Lung (tissue), 16 donors: ENCODE results near the gene MC1R. TPM values are rescaled to one million over a fixed set of nuclear protein-coding genes. Genes with fewer than 3 reads are reported as not detected.
A peak's percentile ranks its signal among the peaks of the same experiment; 100 is the strongest.

Experiments used
- ATAC-seq: fragments of 200-7000 bp; cut with Tn5 transposase; one replicate; pipeline ENCODE4 v1.9.1; 2020; ENCODE audit warnings: moderate number of reproducible peaks; ENCODE audit not compliant: insufficient read depth, low FRiP score
- DNase-seq, 3 donors: peaks; one replicate each; pipeline ENCODE4 v3.0.0-alpha.2; 2013 to 2017
- H3K27ac ChIP-seq, 2 donors: one replicate each; pipeline ENCODE4 v1.5.1; 2013; ENCODE audit warnings: mild to moderate bottlenecking in 2 of 2, moderate library complexity in 2 of 2, control low read depth in 1 of 2, inconsistent platforms in 1 of 2, low read depth in 1 of 2, low read length in 1 of 2
- H3K27me3 ChIP-seq, 3 donors: one replicate each; pipeline ENCODE4 v1.5.1; 2013; ENCODE audit warnings: low read length in 2 of 3; ENCODE audit not compliant: control insufficient read depth in 3 of 3, insufficient read depth in 3 of 3
- H3K36me3 ChIP-seq, 4 donors: one replicate each; pipeline ENCODE4 v1.5.1; 2013; ENCODE audit warnings: low read length in 4 of 4, mild to moderate bottlenecking in 1 of 4, moderate library complexity in 1 of 4; ENCODE audit not compliant: control insufficient read depth in 4 of 4, insufficient read depth in 4 of 4
- H3K4me1 ChIP-seq, 5 donors: one replicate each; pipeline ENCODE4 v1.5.1; 2013; ENCODE audit warnings: low read length in 5 of 5, mild to moderate bottlenecking in 2 of 5, moderate library complexity in 1 of 5; ENCODE audit not compliant: control insufficient read depth in 5 of 5, insufficient read depth in 5 of 5
- H3K4me3 ChIP-seq: one replicate; pipeline ENCODE4 v1.5.1; 2013; ENCODE audit warnings: mild to moderate bottlenecking, control low read depth, moderate library complexity
- H3K9ac ChIP-seq, 2 donors: one replicate each; pipeline ENCODE4 v1.5.1; 2013; ENCODE audit warnings: low read length in 2 of 2, control low read depth in 1 of 2; ENCODE audit not compliant: insufficient read depth in 1 of 2
- H3K9me3 ChIP-seq, 4 donors: one replicate each; pipeline ENCODE4 v1.5.1; 2013; ENCODE audit warnings: low read length in 3 of 4, mild to moderate bottlenecking in 1 of 4, moderate library complexity in 1 of 4; ENCODE audit not compliant: control insufficient read depth in 4 of 4, insufficient read depth in 3 of 4
- WGBS, 2 donors: extraction: QIAGEN DNeasy Blood & Tissue Kit; methylation state at CpG; one replicate each; pipeline ENCODE4 v1.1.7; 2013; 5-methylcytosine and 5-hydroxymethylcytosine counted together
- long read RNA-seq, 5 donors: transcript quantifications; one replicate each; lab custom pipeline, GENCODE V29; 2026
- polyA plus RNA-seq, 2 donors: library from polyadenylated mRNA; stranded (reverse); fragments of 200-250 nt; gene quantifications; one replicate each; pipeline ENCODE4 v1.2.1, GENCODE V29; 2013
- total RNA-seq, 2 donors: library from RNA; depleted of rRNA in 1 of 2; stranded (reverse); fragments of >200 nt in 1 of 2; gene quantifications; one replicate each; pipeline ENCODE4 v1.2.1, GENCODE V29; 2014 to 2021
- TF ChIP-seq, protein P1 (sequence below): IDR thresholded peaks from 2 replicates; pipeline ENCODE4 v1.5.1; 2012; ENCODE audit warnings: mild to moderate bottlenecking; ENCODE audit errors: control extremely low read depth, extremely low read depth
- donor health status: control.
- donor health status: control.
- donor health status: Bipolar disorder and iron deficiency.
- donor health status: healthy.
- donor health status: DM: yes; HTN: yes; CAD: no.

Gene MC1R
- total RNA-seq = 1 to 10 TPM; 3.8 to 7.1 TPM
- polyA plus RNA-seq = 1 to 10 TPM; 2.9 to 3.2 TPM
- long read RNA-seq, donor 1, partial matches to known transcripts = 0 of 2 reads
- long read RNA-seq, donor 1, other reads (novel, unspliced or antisense) = 0 of 2 reads
- long read RNA-seq, donor 2, partial matches to known transcripts = 0 of 1 reads
- long read RNA-seq, donor 2, other reads (novel, unspliced or antisense) = 0 of 1 reads
- long read RNA-seq, donor 3, partial matches to known transcripts = 0 of 1 reads
- long read RNA-seq, donor 3, other reads (novel, unspliced or antisense) = 0 of 1 reads
- long read RNA-seq, donor 4 = 0 reads
- long read RNA-seq, donor 5, partial matches to known transcripts = 0 of 4 reads
- long read RNA-seq, donor 5, other reads (novel, unspliced or antisense) = 0 of 4 reads

DNA sequence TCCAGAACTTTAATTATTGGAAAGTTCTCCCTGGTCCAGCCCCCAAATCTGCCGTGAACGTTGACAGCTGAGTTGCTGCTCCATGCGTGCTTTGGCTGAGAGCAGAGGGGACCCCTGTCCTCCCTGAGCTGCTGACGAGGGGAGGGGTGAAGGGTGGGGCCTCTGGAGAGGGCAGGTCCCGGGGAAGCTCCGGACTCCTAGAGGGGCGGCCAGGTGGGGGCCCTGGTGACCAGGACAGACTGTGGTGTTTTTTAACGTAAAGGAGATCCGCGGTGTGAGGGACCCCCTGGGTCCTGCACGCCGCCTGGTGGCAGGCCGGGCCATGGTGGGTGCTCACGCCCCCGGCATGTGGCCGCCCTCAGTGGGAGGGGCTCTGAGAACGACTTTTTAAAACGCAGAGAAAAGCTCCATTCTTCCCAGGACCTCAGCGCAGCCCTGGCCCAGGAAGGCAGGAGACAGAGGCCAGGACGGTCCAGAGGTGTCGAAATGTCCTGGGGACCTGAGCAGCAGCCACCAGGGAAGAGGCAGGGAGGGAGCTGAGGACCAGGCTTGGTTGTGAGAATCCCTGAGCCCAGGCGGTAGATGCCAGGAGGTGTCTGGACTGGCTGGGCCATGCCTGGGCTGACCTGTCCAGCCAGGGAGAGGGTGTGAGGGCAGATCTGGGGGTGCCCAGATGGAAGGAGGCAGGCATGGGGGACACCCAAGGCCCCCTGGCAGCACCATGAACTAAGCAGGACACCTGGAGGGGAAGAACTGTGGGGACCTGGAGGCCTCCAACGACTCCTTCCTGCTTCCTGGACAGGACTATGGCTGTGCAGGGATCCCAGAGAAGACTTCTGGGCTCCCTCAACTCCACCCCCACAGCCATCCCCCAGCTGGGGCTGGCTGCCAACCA, at the start of gene MC1R:
TSS of gene MC1R (plus strand) at position 410 of the 895 bp plus-strand sequence. CDS start at position 807, 397 bp downstream.
- TF ChIP-seq, protein P1, sequence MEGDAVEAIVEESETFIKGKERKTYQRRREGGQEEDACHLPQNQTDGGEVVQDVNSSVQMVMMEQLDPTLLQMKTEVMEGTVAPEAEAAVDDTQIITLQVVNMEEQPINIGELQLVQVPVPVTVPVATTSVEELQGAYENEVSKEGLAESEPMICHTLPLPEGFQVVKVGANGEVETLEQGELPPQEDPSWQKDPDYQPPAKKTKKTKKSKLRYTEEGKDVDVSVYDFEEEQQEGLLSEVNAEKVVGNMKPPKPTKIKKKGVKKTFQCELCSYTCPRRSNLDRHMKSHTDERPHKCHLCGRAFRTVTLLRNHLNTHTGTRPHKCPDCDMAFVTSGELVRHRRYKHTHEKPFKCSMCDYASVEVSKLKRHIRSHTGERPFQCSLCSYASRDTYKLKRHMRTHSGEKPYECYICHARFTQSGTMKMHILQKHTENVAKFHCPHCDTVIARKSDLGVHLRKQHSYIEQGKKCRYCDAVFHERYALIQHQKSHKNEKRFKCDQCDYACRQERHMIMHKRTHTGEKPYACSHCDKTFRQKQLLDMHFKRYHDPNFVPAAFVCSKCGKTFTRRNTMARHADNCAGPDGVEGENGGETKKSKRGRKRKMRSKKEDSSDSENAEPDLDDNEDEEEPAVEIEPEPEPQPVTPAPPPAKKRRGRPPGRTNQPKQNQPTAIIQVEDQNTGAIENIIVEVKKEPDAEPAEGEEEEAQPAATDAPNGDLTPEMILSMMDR = no peak
- peaks cover 0 to 25% (median 9%) of the 10 kb centered on the region in 5 donors for H3K4me1 ChIP-seq
- DNase-seq (peak in 1 of 3 donors; percentile 49), ATAC-seq (no peak)
- no peak within 1 kb of the TSS for H3K9ac ChIP-seq
- H3K27ac ChIP-seq = no peak within 1 kb of the TSS
- peaks cover 4 to 11% (median 9%) of the 10 kb centered on the region in 3 donors for H3K27me3 ChIP-seq
- 5 to 8% methylated on average over 22 to 23 of the region's 23 CpGs for WGBS, 2 donors
- no peak within 1 kb of the TSS for H3K4me3 ChIP-seq
- peaks cover 0 to under 1% (median 0%) of the 10 kb centered on the region in 4 donors for H3K36me3 ChIP-seq
- H3K9me3 ChIP-seq = no peaks in the 10 kb centered on the region

DNA sequence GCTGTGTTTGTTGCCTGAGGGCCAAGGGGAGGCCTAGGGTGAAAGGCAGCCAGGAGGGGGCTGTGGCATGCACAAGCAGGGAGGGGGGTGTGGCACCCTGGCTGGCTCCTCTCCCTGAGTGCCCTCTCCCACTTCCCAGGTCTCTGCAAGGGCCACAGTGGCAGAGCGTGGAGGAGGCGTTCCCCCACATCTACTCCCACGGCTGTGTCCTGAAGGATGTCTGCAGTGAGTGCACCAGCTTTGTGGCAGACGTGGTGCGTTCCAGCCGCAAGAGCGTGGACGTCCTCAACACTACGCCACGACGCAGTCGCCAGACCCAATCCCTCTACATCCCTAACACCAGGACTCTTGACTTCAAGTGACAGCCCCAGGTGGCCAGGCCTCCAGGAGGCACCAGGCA, 48.8 kb upstream of the MC1R start:
- TF ChIP-seq, protein P1 = no peak
- H3K4me3 ChIP-seq = no peak overlapping the region
- no peak for DNase-seq
- H3K36me3 ChIP-seq = peaks cover 0 to 4% (median 3%) of the 10 kb centered on the region in 4 donors
- no peak overlapping the region for H3K9ac ChIP-seq
- no peaks in the 10 kb centered on the region for H3K27me3 ChIP-seq
- no peak overlapping the region for H3K27ac ChIP-seq
- 93 to 96% methylated on average over 10 to 12 of the region's 12 CpGs for WGBS, 2 donors
- peaks cover 0 to 13% (median 4%) of the 10 kb centered on the region in 5 donors for H3K4me1 ChIP-seq
- no peak for ATAC-seq
- peaks cover 0 to 4% (median 1%) of the 10 kb centered on the region in 4 donors for H3K9me3 ChIP-seq

GRCh38 chr16:89870440-89870839, 48.2 kb upstream of the MC1R start:
- H3K9me3 ChIP-seq = peaks cover 0 to 4% (median 1%) of the 10 kb centered on the region in 4 donors
- H3K36me3 ChIP-seq = peaks cover 0 to 8% (median 4%) of the 10 kb centered on the region in 4 donors
- TF ChIP-seq, protein P1 = no peak
- no peaks in the 10 kb centered on the region for H3K27me3 ChIP-seq
- no peak for DNase-seq
- peaks cover 0 to 13% (median 4%) of the 10 kb centered on the region in 5 donors for H3K4me1 ChIP-seq
- H3K9ac ChIP-seq = no peak overlapping the region
- ATAC-seq = no peak
- 98% methylated on average over 6 of the region's 6 CpGs for WGBS, 2 donors
- H3K27ac ChIP-seq = no peak overlapping the region
- H3K4me3 ChIP-seq = no peak overlapping the region
